IMR-90 (cell line): Measurements from ENCODE around the gene LGSN. TPM values are rescaled to one million over a fixed set of nuclear protein-coding genes. Genes with fewer than 3 reads are reported as not detected.
"Not testable (repeated sequence)": the region's sequence is repeated elsewhere in the genome, so short reads cannot be mapped to it uniquely, and the experiment has no call there.

ENCODE experiments used
- ATAC-seq: fragments of 200-7000 bp; cut with Tn5 transposase; 2 replicates; pipeline ENCODE4 v1.9.1; 2020; ENCODE audit warnings: low read depth, mild to moderate bottlenecking, moderate library complexity
- BruUV-seq: library from RNA; stranded (reverse); fragments of 400-500 nt; replicated peaks from 2 replicates; lab custom pipeline; 2021; lab: Mats Ljungman, UMichigan
- CTCF ChIA-PET: fragments of 300-600 bp; formaldehyde crosslinking; extraction: SDS; loops from one replicate; lab custom pipeline; 2021; ENCODE audit warnings: antibody characterized with exemption; lab: Yijun Ruan, JAX
- POLR2A ChIA-PET: fragments of 300-600 bp; sonication (Branson Sonifier 250); formaldehyde crosslinking; loops from one replicate; lab custom pipeline; 2022; ENCODE audit warnings: antibody characterized with exemption; ENCODE audit not compliant: unreplicated experiment; lab: Charles Lee
- DNase-seq: peaks from one replicate; pipeline ENCODE4 v3.0.0; 2013
- H2AFZ ChIP-seq: replicated peaks from 2 replicates; pipeline ENCODE3; 2013; ENCODE audit warnings: low read length, mild to moderate bottlenecking; ENCODE audit not compliant: poor library complexity
- H2AK5ac ChIP-seq: 2 replicates; pipeline ENCODE4 v1.6.1; 2013; ENCODE audit warnings: low read depth, low read length, inconsistent platforms
- H2AK9ac ChIP-seq: replicated peaks from 2 replicates; pipeline ENCODE3; 2013; ENCODE audit warnings: mild to moderate bottlenecking, low read depth, low read length, moderate library complexity; ENCODE audit not compliant: poor library complexity
- H2BK120ac ChIP-seq: 2 replicates; pipeline ENCODE4 v1.6.1; 2013; ENCODE audit warnings: low read depth, low read length, inconsistent platforms
- H2BK15ac ChIP-seq: 3 replicates; pipeline ENCODE4 v1.6.1; 2013; ENCODE audit warnings: low read depth, low read length, inconsistent platforms
- H2BK20ac ChIP-seq: 2 replicates; pipeline ENCODE4 v1.6.1; 2013; ENCODE audit warnings: low read depth, mild to moderate bottlenecking, inconsistent platforms, low read length, moderate library complexity
- H2BK5ac ChIP-seq: 2 replicates; pipeline ENCODE4 v1.6.1; 2013; ENCODE audit warnings: mild to moderate bottlenecking, low read depth, low read length, inconsistent platforms; ENCODE audit not compliant: poor library complexity, severe bottlenecking
- H3K14ac ChIP-seq: replicated peaks from 2 replicates; pipeline ENCODE4 v1.6.1; 2013; ENCODE audit warnings: low read depth, low read length, inconsistent platforms
- H3K18ac ChIP-seq: 2 replicates; pipeline ENCODE4 v1.6.1; 2013; ENCODE audit warnings: low read depth, low read length, control low read depth
- H3K23ac ChIP-seq: 2 replicates; pipeline ENCODE4 v1.6.1; 2013; ENCODE audit warnings: low read depth, low read length, inconsistent platforms
- H3K27ac ChIP-seq: 2 replicates; pipeline ENCODE4 v1.5.1; 2013; ENCODE audit warnings: mild to moderate bottlenecking, control low read depth, low read length; ENCODE audit not compliant: insufficient read depth
- H3K27me3 ChIP-seq: 2 replicates; pipeline ENCODE4 v1.6.1; 2013; ENCODE audit warnings: low read length; ENCODE audit not compliant: control insufficient read depth, insufficient read depth
- H3K36me3 ChIP-seq: 2 replicates; pipeline ENCODE4 v1.6.1; 2013; ENCODE audit warnings: low read length, mixed read lengths; ENCODE audit not compliant: control insufficient read depth, insufficient read depth
- H3K4ac ChIP-seq: 2 replicates; pipeline ENCODE4 v1.6.1; 2013; ENCODE audit warnings: low read depth, low read length, inconsistent platforms
- H3K4me1 ChIP-seq: 2 replicates; pipeline ENCODE4 v1.6.1; 2013; ENCODE audit warnings: low read length, mixed read lengths; ENCODE audit not compliant: control insufficient read depth, insufficient read depth
- H3K4me2 ChIP-seq: 2 replicates; pipeline ENCODE4 v1.6.1; 2013; ENCODE audit warnings: low read depth, mild to moderate bottlenecking, control low read depth, low read length, moderate library complexity
- H3K4me3 ChIP-seq: 2 replicates; pipeline ENCODE4 v1.5.1; 2013; ENCODE audit warnings: low read depth, mild to moderate bottlenecking, control low read depth, low read length, moderate library complexity; ENCODE audit not compliant: insufficient read depth
- H3K56ac ChIP-seq: 2 replicates; pipeline ENCODE4 v1.6.1; 2013; ENCODE audit warnings: low read length, inconsistent platforms; ENCODE audit not compliant: insufficient read depth; ENCODE audit errors: extremely low read depth
- H3K79me1 ChIP-seq, 2 experiments: 2 replicates each; pipeline ENCODE4 v1.6.1; 2013; ENCODE audit warnings: low read length in 2 of 2, inconsistent platforms in 1 of 2, low read depth in 1 of 2
- H3K9ac ChIP-seq: 2 replicates; pipeline ENCODE4 v1.6.1; 2013; ENCODE audit warnings: low read depth, low read length, control low read depth
- H3K9me1 ChIP-seq: 2 replicates; pipeline ENCODE4 v1.6.1; 2013; ENCODE audit warnings: low read length, inconsistent platforms; ENCODE audit not compliant: insufficient read depth
- H3K9me3 ChIP-seq: 2 replicates; pipeline ENCODE4 v1.6.1; 2013; ENCODE audit warnings: low read length; ENCODE audit not compliant: control insufficient read depth, insufficient read depth
- H4K20me1 ChIP-seq: 2 replicates; pipeline ENCODE4 v1.6.1; 2013; ENCODE audit warnings: low read length, inconsistent platforms; ENCODE audit not compliant: insufficient read depth
- H4K5ac ChIP-seq: 2 replicates; pipeline ENCODE4 v1.6.1; 2013; ENCODE audit warnings: mild to moderate bottlenecking, low read depth, low read length, control low read depth
- H4K8ac ChIP-seq, 2 experiments: 2 replicates each; pipeline ENCODE4 v1.6.1; 2013; ENCODE audit warnings: low read depth in 2 of 2, low read length in 2 of 2, control low read depth in 1 of 2, inconsistent platforms in 1 of 2
- H4K91ac ChIP-seq: 2 replicates; pipeline ENCODE4 v1.6.1; 2013; ENCODE audit warnings: low read depth, low read length, inconsistent platforms; ENCODE audit not compliant: insufficient read depth
- BHLHE40 ChIP-seq: fragments of 150-350 bp; IDR thresholded peaks from 2 replicates; pipeline ENCODE4 v1.6.1; 2016; ENCODE audit warnings: mild to moderate bottlenecking, low read depth, low read length
- ELK1 ChIP-seq: fragments of 150-350 bp; IDR thresholded peaks from 2 replicates; pipeline ENCODE4 v1.6.1; 2016; ENCODE audit warnings: low read depth, mild to moderate bottlenecking, low read length, moderate library complexity, borderline replicate concordance
- FOS ChIP-seq: fragments of 150-350 bp; IDR thresholded peaks from 2 replicates; pipeline ENCODE4 v1.6.1; 2016; ENCODE audit warnings: low read depth, low read length
- MAFK ChIP-seq: IDR thresholded peaks from 2 replicates; pipeline ENCODE4 v1.6.1; 2012; ENCODE audit warnings: low read depth, low read length, improper control_type of control experiment
- RAD21 ChIP-seq: IDR thresholded peaks from 2 replicates; pipeline ENCODE4 v1.6.1; 2012; ENCODE audit warnings: low read length, improper control_type of control experiment
- RFX5 ChIP-seq: IDR thresholded peaks from 2 replicates; pipeline ENCODE4 v1.8.0; 2012; ENCODE audit warnings: low read depth, mild to moderate bottlenecking, low read length, moderate library complexity
- WGBS, 2 experiments: methylation state at CpG; one replicate each; pipeline versions ENCODE4 v1.1.5 to v1.1.7; 2013; ENCODE audit warnings: missing lambda C conversion rate in 2 of 2; ENCODE audit not compliant: insufficient read length in 1 of 2; ENCODE audit errors: extremely low coverage in 2 of 2; 5-methylcytosine and 5-hydroxymethylcytosine counted together
- dilution Hi-C: fragments of 300-500 bp; cut with HindIII; formaldehyde crosslinking; loops from one replicate; pipeline ENCODE4 v1.14.3; 2018; ENCODE audit warnings: low sequenced_read_pairs; ENCODE audit not compliant: unreplicated experiment
- in situ Hi-C: fragments of 300-500 bp; cut with MboI; formaldehyde crosslinking; loops from 3 replicates; pipeline ENCODE4 v1.14.3; 2019; ENCODE audit warnings: low sequenced_read_pairs, inconsistent platforms, mixed read lengths
- intact Hi-C: fragments of 100-400 bp; cut with micrococcal nuclease; formaldehyde crosslinking; loops from 2 replicates; pipeline ENCODE4 v1.10.0; 2022
- polyA plus RNA-seq, 3 experiments: library from polyadenylated mRNA; depleted of rRNA; stranded (reverse); fragments of >200 nt; gene quantifications; 2 replicates each; pipeline ENCODE4 v1.2.3, GENCODE V29; 2012; ENCODE audit warnings: low replicate concordance in 1 of 3
- total RNA-seq: library from RNA; depleted of rRNA; stranded (reverse); fragments of >200 nt; gene quantifications from 2 replicates; pipeline ENCODE4 v1.2.3, GENCODE V29; 2012

The LGSN gene
- total and polyA plus RNA-seq, 2 of the 4 experiments (the other 2 are of a cell fraction) = not detected

- no peak overlapping the region for H2BK5ac ChIP-seq
- H4K20me1 ChIP-seq = no peaks in the 10 kb centered on the region
- ChIA-PET POLR2A (no interaction called here), CTCF (no interaction called here)
- TF ChIP-seq ELK1 (no peak), FOS (no peak), RFX5 (no peak), RAD21 (no peak), MAFK (no peak), BHLHE40 (no peak)
- H3K18ac ChIP-seq = no peak overlapping the region
- no peak overlapping the region for H3K14ac ChIP-seq
- H3K36me3 ChIP-seq = no peaks in the 10 kb centered on the region
- no peak for DNase-seq
- no peaks in the 10 kb centered on the region for H3K27me3 ChIP-seq
- intact Hi-C loops = no loop called here
- no peak overlapping the region for H2BK20ac ChIP-seq
- ATAC-seq = no peak
- H3K9me1 ChIP-seq = no peaks in the 10 kb centered on the region
- no peak overlapping the region for H3K27ac ChIP-seq
- in situ Hi-C loops = no loop called here
- no peak overlapping the region for H3K4ac ChIP-seq
- no peaks in the 10 kb centered on the region for H3K4me1 ChIP-seq
- H2BK15ac ChIP-seq = no peak overlapping the region
- no peaks in the 10 kb centered on the region for H3K9me3 ChIP-seq
- H4K8ac ChIP-seq = no peak overlapping the region
- H3K4me2 ChIP-seq = no peak overlapping the region
- dilution Hi-C loops = no loop called here
- no TSS peak for BruUV-seq
- WGBS, 2 experiments = no CpG with 5 or more reads among the region's 3 CpGs
- H3K56ac ChIP-seq = no peak overlapping the region
- no peak overlapping the region for H2AK5ac ChIP-seq
- H4K91ac ChIP-seq = no peak overlapping the region
- no peak overlapping the region for H3K4me3 ChIP-seq
- no peak overlapping the region for H2AK9ac ChIP-seq
- no peaks in the 10 kb centered on the region for H3K79me1 ChIP-seq
- H3K9ac ChIP-seq = no peak overlapping the region
- H2BK120ac ChIP-seq = no peak overlapping the region
- no peak overlapping the region for H3K23ac ChIP-seq
- no peak overlapping the region for H4K5ac ChIP-seq
- H2AFZ ChIP-seq = no peak overlapping the region
Observed at GRCh38 chr6:63236398-63236817, 83.4 kb downstream of the LGSN start.

- H3K9me3 ChIP-seq, H3K36me3 ChIP-seq, H3K4ac ChIP-seq, H3K27ac ChIP-seq, CTCF ChIA-PET, H3K4me3 ChIP-seq, H3K4me2 ChIP-seq, H4K91ac ChIP-seq, H3K4me1 ChIP-seq, H3K14ac ChIP-seq, H4K20me1 ChIP-seq, H4K8ac ChIP-seq, H2BK120ac ChIP-seq, H3K9ac ChIP-seq, H3K79me1 ChIP-seq, BruUV-seq, in situ Hi-C loops, H3K18ac ChIP-seq, H2BK20ac ChIP-seq, H3K9me1 ChIP-seq, H2BK5ac ChIP-seq, DNase-seq, H2AK9ac ChIP-seq, H2AFZ ChIP-seq, H3K27me3 ChIP-seq, H3K23ac ChIP-seq, intact Hi-C loops, H4K5ac ChIP-seq, POLR2A ChIA-PET, H3K56ac ChIP-seq, H2AK5ac ChIP-seq, dilution Hi-C loops, H2BK15ac ChIP-seq, ATAC-seq: not testable (repeated sequence)
- 80% methylated on average over 1 of the region's 12 CpGs; no CpG with 5 or more reads in 1 of the 2 experiments for WGBS, 2 experiments
Observed at GRCh38 chr6:63230511-63230910, 89.3 kb downstream of the LGSN start.
